Measurements from ENCODE around the gene TSC22D1. TPM values are rescaled to one million over a fixed set of nuclear protein-coding genes. Genes with fewer than 3 reads are reported as not detected.
"Not testable (repeated sequence)": the region's sequence is repeated elsewhere in the genome, so short reads cannot be mapped to it uniquely, and the experiment has no call there.

Gene TSC22D1
- total RNA-seq, 4 donors from 2014 or later, result 60.0 to 78.8 (median 69.3) TPM

DNA sequence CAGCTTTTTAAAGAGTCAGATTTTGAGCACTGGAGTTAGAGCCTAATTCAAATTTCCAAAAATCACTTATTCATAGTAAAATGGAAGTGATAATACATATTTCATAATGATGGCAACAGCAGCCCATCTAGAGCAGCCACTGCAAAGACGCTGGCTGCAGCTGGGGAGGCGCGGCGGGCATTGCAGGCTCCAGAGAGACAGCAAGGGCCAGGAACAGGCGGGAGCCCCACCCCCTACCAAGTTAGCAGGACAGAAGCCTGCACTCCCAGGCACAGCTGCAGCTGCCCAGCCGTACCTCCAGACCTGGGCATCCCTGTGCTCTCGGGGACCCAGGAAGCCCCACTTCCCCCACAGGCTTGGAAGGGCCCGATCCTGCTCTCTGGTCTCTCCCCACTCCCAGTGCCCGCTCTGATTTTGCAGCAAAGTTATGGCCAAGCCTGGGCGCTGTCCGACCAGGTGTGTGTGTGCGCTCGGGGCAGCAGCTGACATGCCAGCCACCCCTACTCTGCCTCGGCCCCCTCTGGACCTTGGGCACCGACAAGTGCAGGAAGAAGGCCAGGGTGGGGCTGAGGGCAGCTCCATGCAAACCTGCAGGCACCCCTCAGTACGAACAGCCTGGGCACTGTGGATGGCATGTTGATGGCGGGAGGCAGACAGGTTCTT, 117.7 kb downstream of the TSC22D1 start:
- H3K4me3 ChIP-seq (ENCODE audit: low read depth, poor library complexity, severe bottlenecking), result no peak overlapping the region
- intact Hi-C loops (cut with DNase I; ENCODE audit: low total_unique reads), result no loop called here
- DNase-seq (ENCODE audit: low spot score in 2 of 2), result no peak
- TF ChIP-seq, protein P1, sequence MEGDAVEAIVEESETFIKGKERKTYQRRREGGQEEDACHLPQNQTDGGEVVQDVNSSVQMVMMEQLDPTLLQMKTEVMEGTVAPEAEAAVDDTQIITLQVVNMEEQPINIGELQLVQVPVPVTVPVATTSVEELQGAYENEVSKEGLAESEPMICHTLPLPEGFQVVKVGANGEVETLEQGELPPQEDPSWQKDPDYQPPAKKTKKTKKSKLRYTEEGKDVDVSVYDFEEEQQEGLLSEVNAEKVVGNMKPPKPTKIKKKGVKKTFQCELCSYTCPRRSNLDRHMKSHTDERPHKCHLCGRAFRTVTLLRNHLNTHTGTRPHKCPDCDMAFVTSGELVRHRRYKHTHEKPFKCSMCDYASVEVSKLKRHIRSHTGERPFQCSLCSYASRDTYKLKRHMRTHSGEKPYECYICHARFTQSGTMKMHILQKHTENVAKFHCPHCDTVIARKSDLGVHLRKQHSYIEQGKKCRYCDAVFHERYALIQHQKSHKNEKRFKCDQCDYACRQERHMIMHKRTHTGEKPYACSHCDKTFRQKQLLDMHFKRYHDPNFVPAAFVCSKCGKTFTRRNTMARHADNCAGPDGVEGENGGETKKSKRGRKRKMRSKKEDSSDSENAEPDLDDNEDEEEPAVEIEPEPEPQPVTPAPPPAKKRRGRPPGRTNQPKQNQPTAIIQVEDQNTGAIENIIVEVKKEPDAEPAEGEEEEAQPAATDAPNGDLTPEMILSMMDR (IDR thresholded peaks at IDR 0.05), result no peak
- no peak for TF ChIP-seq POLR2A (IDR thresholded peaks at IDR 0.05)
- 96% methylated on average over 17 of the region's 17 CpGs for WGBS, 2 donors

DNA sequence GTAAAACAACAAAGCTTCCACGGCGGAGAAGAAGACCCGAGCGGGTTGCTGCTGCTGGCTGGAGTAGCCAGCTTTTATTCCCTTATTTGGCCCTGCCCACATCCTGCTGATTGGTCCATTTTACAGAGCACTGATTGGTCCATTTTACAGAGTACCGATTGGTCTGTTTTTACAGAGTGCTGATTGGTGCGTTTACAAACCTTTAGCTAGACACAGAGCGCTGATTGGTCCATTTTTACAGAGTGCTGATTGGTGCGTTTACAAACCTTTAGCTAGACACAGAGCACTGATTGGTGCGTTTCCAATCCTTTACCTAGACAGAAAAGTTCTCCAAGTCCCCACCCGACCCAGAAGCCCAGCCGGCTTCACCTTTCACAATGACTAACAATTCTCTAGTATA, 119.9 kb downstream of the TSC22D1 start:
- H3K4me3 ChIP-seq (ENCODE audit: low read depth, poor library complexity, severe bottlenecking); intact Hi-C loops (cut with DNase I; ENCODE audit: low total_unique reads); DNase-seq (ENCODE audit: low spot score in 2 of 2): not testable (repeated sequence)
- WGBS, 2 donors, result 96 to 98% methylated on average over 11 of the region's 11 CpGs

GRCh38 chr13:44455769-44456168, 120.4 kb downstream of the TSC22D1 start:
- TF ChIP-seq POLR2A (IDR thresholded peaks at IDR 0.05), result no peak
- TF ChIP-seq, protein P1 (IDR thresholded peaks at IDR 0.05), result no peak
- no peak for DNase-seq (ENCODE audit: low spot score in 2 of 2)
- intact Hi-C loops (cut with DNase I; ENCODE audit: low total_unique reads), result no loop called here
- H3K4me3 ChIP-seq (ENCODE audit: low read depth, poor library complexity, severe bottlenecking), result no peak overlapping the region
- 94 to 97% methylated on average over 8 of the region's 8 CpGs for WGBS, 2 donors

DNA sequence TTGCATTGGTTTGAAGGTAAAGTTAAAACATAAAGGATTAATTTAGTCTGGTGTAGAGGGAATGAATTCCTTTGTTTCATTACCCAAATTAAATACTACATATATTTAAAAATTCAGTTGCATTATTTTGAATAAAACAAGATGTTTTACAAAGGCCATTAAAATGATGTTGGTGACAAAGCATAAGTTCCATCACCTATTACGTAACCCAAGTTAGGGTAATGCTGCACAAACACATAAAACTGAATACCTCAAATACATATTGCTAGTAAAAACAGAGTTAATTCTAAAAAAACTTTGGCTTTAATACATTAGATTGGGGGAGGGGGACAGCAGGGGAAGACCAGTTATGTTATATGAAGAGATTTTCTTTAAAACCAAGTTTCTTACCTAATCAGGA, 122.2 kb downstream of the TSC22D1 start:
- WGBS, 2 donors, result 94 to 98% methylated on average over 1 of the region's 1 CpG
- TF ChIP-seq, protein P1 (IDR thresholded peaks at IDR 0.05), result no peak
- TF ChIP-seq POLR2A (IDR thresholded peaks at IDR 0.05), result no peak
- DNase-seq (ENCODE audit: low spot score in 2 of 2), result no peak
- intact Hi-C loops (cut with DNase I; ENCODE audit: low total_unique reads), result no loop called here
- H3K4me3 ChIP-seq (ENCODE audit: low read depth, poor library complexity, severe bottlenecking), result no peak overlapping the region

DNA sequence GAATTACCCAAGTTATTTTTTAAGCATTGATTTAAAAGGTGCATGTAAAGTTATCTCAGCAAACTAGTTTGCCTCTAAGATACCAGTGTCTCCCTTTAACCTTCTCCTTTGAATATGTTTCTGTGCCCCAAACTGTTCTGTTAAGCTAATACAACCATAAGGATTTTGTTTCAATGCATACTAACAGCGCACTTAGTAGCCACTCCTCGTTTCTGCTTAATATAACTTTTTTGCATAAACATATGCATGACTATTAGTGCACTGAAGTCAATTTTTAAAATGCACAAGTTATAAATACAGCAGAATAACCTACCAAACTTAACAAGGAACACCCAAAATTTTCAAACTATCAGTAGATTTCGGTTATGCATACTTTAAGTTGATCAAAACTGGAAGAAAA, 123.1 kb downstream of the TSC22D1 start:
- WGBS, 2 donors, result 86 to 93% methylated on average over 3 of the region's 3 CpGs
- no peak for DNase-seq (ENCODE audit: low spot score in 2 of 2)
- TF ChIP-seq, protein P1 (IDR thresholded peaks at IDR 0.05), result no peak
- TF ChIP-seq POLR2A (IDR thresholded peaks at IDR 0.05), result no peak
- H3K4me3 ChIP-seq (ENCODE audit: low read depth, poor library complexity, severe bottlenecking), result no peak overlapping the region
- intact Hi-C loops (cut with DNase I; ENCODE audit: low total_unique reads), result no loop called here

GRCh38 chr13:44452418-44452817, 123.7 kb downstream of the TSC22D1 start:
- TF ChIP-seq, protein P1 (IDR thresholded peaks at IDR 0.05), result no peak
- TF ChIP-seq POLR2A (IDR thresholded peaks at IDR 0.05), result no peak
- 91 to 95% methylated on average over 7 of the region's 7 CpGs for WGBS, 2 donors
- H3K4me3 ChIP-seq (ENCODE audit: low read depth, poor library complexity, severe bottlenecking), result no peak overlapping the region
- DNase-seq (ENCODE audit: low spot score in 2 of 2), result no peak
- intact Hi-C loops (cut with DNase I; ENCODE audit: low total_unique reads), result no loop called here

Data from lower leg skin (tissue), 4 donors.